DND-41 (cell line): Measurements from ENCODE around the gene SIRT7.

Experiments used
- ATAC-seq: fragments of 200-7000 bp; cut with Tn5 transposase; 3 replicates; pipeline ENCODE4 v1.9.1; 2021; ENCODE audit warnings: low read depth; ENCODE audit not compliant: insufficient read depth
- DNase-seq: peaks from one replicate; pipeline ENCODE4 v3.0.0-alpha.2; 2020
- H2AFZ ChIP-seq: 2 replicates; pipeline ENCODE4 v1.6.0; 2012; ENCODE audit warnings: low read depth, low read length
- H3K27ac ChIP-seq: 2 replicates; pipeline ENCODE4 v1.5.1; 2012; ENCODE audit warnings: low read length, inconsistent platforms
- H3K27me3 ChIP-seq: fragments of 200-600 bp; sonication (generic); 2 replicates; pipeline ENCODE4 v1.6.0; 2012; ENCODE audit warnings: low read length, mild to moderate bottlenecking, inconsistent platforms; ENCODE audit not compliant: insufficient read depth, poor library complexity
- H3K36me3 ChIP-seq: 2 replicates; pipeline ENCODE4 v1.5.1; 2012; ENCODE audit warnings: low read length, inconsistent platforms; ENCODE audit not compliant: insufficient read depth
- H3K4me1 ChIP-seq: 2 replicates; pipeline ENCODE4 v1.5.1; 2012; ENCODE audit warnings: mild to moderate bottlenecking, low read length; ENCODE audit not compliant: insufficient read depth
- H3K4me2 ChIP-seq: 2 replicates; pipeline ENCODE4 v1.6.0; 2012; ENCODE audit warnings: mild to moderate bottlenecking, moderate library complexity, low read length, inconsistent platforms; ENCODE audit not compliant: insufficient read depth
- H3K4me3 ChIP-seq, 2 experiments: fragments of 200-600 bp in 1 of 2; shearing (Covaris generic) in 1 of 2; 2 replicates each; pipeline ENCODE4 v1.5.1; 2012 to 2016; ENCODE audit warnings: inconsistent platforms in 2 of 2, low read length in 2 of 2, mild to moderate bottlenecking in 2 of 2, low read depth in 1 of 2, moderate library complexity in 1 of 2
- H3K79me2 ChIP-seq: 2 replicates; pipeline ENCODE4 v1.6.0; 2012; ENCODE audit warnings: low read length, inconsistent platforms; ENCODE audit not compliant: insufficient read depth
- H3K9ac ChIP-seq: 2 replicates; pipeline ENCODE4 v1.6.0; 2012; ENCODE audit warnings: low read depth, mild to moderate bottlenecking, inconsistent platforms, low read length, moderate library complexity
- H3K9me3 ChIP-seq: 2 replicates; pipeline ENCODE4 v1.5.1; 2012; ENCODE audit warnings: low read length, moderate library complexity, mild to moderate bottlenecking, inconsistent platforms; ENCODE audit not compliant: insufficient read depth, severe bottlenecking
- H4K20me1 ChIP-seq: 2 replicates; pipeline ENCODE4 v1.6.0; 2012; ENCODE audit warnings: low read length; ENCODE audit not compliant: insufficient read depth
- CTCF ChIP-seq: IDR thresholded peaks from 2 replicates; pipeline ENCODE4 v1.5.1; 2012; ENCODE audit warnings: borderline replicate concordance, low read length, moderate library complexity, mild to moderate bottlenecking; ENCODE audit not compliant: poor library complexity, severe bottlenecking; ENCODE audit errors: extremely low read depth
- EZH2 ChIP-seq: IDR thresholded peaks from 3 replicates; pipeline ENCODE4 v1.6.1; 2012; ENCODE audit warnings: borderline replicate concordance, low read depth, mild to moderate bottlenecking, moderate library complexity, low read length, inconsistent platforms; ENCODE audit not compliant: severe bottlenecking

The SIRT7 gene

GRCh38 chr17:81889602-81890001, 28.4 kb downstream of the SIRT7 start:
- peaks cover 59% of the 10 kb centered on the region for H4K20me1 ChIP-seq
- H3K27me3 ChIP-seq, result no peaks in the 10 kb centered on the region
- DNase-seq (no peak), ATAC-seq (no peak)
- no peak overlapping the region for H2AFZ ChIP-seq
- TF ChIP-seq EZH2 (no peak), CTCF (no peak)
- peak overlapping the region; percentile 94 for H3K4me2 ChIP-seq
- H3K36me3 ChIP-seq, result peaks cover 75% of the 10 kb centered on the region
- H3K9me3 ChIP-seq, result no peaks in the 10 kb centered on the region
- peak overlapping the region; percentile 86 to 100; a peak in 3 of 4 replicates for H3K4me3 ChIP-seq
- peaks cover 56% of the 10 kb centered on the region for H3K4me1 ChIP-seq
- peaks cover 93% of the 10 kb centered on the region for H3K79me2 ChIP-seq
- H3K9ac ChIP-seq, result peak overlapping the region; percentile 97
- H3K27ac ChIP-seq, result peak overlapping the region; percentile 93

GRCh38 chr17:81888988-81889595, 28.9 kb downstream of the SIRT7 start:
- Histone ChIP-seq H4K20me1 (peaks cover 64% of the 10 kb centered on the region), H3K4me2 (peak overlapping the region; percentile 94), H3K4me1 (peaks cover 52% of the 10 kb centered on the region), H2AFZ (no peak overlapping the region), H3K4me3 (peak overlapping the region in 1 of 2 experiments; percentile 86; a peak in 2 of 4 replicates), H3K27ac (peak overlapping the region; percentile 93; the same call in 1 of the 2 replicates), H3K79me2 (peaks cover 93% of the 10 kb centered on the region), H3K27me3 (no peaks in the 10 kb centered on the region), H3K9ac (peak overlapping the region; percentile 97), H3K36me3 (peaks cover 75% of the 10 kb centered on the region), H3K9me3 (no peaks in the 10 kb centered on the region)
- ATAC-seq, result no peak
- TF ChIP-seq CTCF (no peak), EZH2 (no peak)
- no peak for DNase-seq

DNA sequence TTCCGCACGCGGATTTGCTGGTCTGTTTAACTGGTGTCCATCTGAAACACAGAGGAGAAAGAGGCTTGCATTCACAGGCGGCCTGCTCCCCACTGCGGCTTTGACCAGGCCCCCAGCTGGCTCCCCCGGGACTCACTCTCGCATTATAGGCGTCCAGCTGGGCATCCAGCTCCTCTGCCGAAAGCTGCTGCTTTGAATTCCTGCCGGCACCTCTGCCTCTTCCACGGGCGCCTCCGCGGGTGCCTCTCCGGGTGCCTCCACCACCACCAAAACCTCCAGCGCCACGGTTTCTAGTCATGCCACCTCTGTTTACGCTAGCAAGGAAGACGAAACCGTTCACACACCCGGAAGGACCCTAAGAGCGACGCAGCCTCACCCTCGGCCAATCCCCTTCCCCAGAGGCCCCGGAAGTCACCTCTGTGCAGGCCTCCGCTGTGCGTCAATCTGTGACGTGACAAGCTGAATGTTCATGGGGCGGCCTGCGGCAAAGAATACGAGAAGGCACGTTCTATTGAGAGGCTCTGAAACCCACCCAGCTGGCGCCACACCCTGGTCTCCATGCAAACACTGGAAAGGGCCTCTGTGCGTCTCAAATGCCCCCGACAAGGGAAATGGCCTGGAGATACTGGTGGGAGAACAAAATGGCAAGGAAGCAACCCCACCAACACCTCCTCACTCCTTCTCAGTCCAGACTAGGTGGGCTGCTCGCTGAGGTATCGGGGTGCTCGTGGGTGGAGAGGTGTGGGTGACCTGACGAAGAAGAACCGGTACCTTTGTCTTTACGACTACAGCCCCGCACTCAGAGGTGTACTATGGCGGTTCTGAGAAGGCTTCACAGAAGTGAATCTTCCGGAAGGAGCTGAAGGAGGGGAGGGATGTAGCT, 29.6 kb downstream of the SIRT7 start:
- H3K9ac ChIP-seq, result no peak overlapping the region; the same call in 1 of the 2 replicates
- no peak overlapping the region for H3K27ac ChIP-seq

More for the DNA sequence above, 29.6 kb downstream of the SIRT7 start:
- Histone ChIP-seq H4K20me1 (peaks cover 67% of the 10 kb centered on the region), H3K9me3 (no peaks in the 10 kb centered on the region), H2AFZ (no peak overlapping the region), H3K36me3 (peaks cover 72% of the 10 kb centered on the region), H3K79me2 (peaks cover 89% of the 10 kb centered on the region), H3K4me1 (peaks cover 46% of the 10 kb centered on the region), H3K4me3 (no peak overlapping the region), H3K27me3 (no peaks in the 10 kb centered on the region), H3K4me2 (peak overlapping the region; percentile 94)
- ATAC-seq (no peak), DNase-seq (no peak)
- TF ChIP-seq EZH2 (no peak), CTCF (no peak)
